ENCODE data around the gene LTBP1.

GRCh38 chr2:33060405-33060804 is 113.7 kb downstream of the LTBP1 start:
- TF ChIP-seq, protein P1, sequence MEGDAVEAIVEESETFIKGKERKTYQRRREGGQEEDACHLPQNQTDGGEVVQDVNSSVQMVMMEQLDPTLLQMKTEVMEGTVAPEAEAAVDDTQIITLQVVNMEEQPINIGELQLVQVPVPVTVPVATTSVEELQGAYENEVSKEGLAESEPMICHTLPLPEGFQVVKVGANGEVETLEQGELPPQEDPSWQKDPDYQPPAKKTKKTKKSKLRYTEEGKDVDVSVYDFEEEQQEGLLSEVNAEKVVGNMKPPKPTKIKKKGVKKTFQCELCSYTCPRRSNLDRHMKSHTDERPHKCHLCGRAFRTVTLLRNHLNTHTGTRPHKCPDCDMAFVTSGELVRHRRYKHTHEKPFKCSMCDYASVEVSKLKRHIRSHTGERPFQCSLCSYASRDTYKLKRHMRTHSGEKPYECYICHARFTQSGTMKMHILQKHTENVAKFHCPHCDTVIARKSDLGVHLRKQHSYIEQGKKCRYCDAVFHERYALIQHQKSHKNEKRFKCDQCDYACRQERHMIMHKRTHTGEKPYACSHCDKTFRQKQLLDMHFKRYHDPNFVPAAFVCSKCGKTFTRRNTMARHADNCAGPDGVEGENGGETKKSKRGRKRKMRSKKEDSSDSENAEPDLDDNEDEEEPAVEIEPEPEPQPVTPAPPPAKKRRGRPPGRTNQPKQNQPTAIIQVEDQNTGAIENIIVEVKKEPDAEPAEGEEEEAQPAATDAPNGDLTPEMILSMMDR (IDR thresholded peaks at IDR 0.05; ENCODE audit: insufficient read depth, low read depth, low read length): no peak
- TF ChIP-seq EZH2 (IDR thresholded peaks at IDR 0.05; ENCODE audit: insufficient read depth, low read length): no peak

Data from astrocyte (in vitro differentiated cells and primary cell).